Right lobe of liver (tissue), 4 donors: ENCODE results near the gene EIF2S1.

Experiments
- POLR2A ChIP-seq: fragments of 450-650 bp; IDR thresholded peaks from one replicate; pipeline ENCODE4 v1.6.1; 2017; ENCODE audit warnings: antibody characterized with exemption, mild to moderate bottlenecking
- TF ChIP-seq, protein P1 (sequence below), 4 donors: fragments of 200-600 bp in 3 of 4; fragments of 450-650 bp in 1 of 4; IDR thresholded peaks; one replicate each; pipeline versions ENCODE4 v1.5.1 to v1.8.0; 2016 to 2022; ENCODE audit warnings: antibody characterized with exemption in 4 of 4, mild to moderate bottlenecking in 2 of 4
- donor health status: DM: no; HTN: no; CAD: no.
- donor health status: DM: no; HTN: no; CAD: no.
- donor health status: DM: no; HTN: yes; CAD: no.

DNA sequence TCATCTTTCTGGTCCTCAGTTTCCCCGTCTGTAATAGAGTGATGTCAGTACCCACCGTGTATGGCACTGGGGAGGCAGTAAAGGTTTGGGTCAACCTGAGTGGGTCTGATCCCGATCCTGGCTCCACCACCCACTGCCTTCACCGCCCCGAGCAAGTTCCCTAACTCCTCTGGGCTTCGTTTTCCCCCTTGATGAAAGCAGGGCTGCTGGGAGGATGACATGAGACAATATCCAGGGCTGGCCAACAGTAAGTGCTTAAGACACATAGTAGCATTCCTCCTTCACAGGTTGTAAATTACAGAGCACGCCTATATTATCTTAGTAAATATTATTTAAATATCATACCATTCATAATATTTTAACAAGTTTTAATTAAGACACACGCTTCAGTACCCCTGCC, 51.2 kb downstream of the EIF2S1 start:
- TF ChIP-seq, protein P1, sequence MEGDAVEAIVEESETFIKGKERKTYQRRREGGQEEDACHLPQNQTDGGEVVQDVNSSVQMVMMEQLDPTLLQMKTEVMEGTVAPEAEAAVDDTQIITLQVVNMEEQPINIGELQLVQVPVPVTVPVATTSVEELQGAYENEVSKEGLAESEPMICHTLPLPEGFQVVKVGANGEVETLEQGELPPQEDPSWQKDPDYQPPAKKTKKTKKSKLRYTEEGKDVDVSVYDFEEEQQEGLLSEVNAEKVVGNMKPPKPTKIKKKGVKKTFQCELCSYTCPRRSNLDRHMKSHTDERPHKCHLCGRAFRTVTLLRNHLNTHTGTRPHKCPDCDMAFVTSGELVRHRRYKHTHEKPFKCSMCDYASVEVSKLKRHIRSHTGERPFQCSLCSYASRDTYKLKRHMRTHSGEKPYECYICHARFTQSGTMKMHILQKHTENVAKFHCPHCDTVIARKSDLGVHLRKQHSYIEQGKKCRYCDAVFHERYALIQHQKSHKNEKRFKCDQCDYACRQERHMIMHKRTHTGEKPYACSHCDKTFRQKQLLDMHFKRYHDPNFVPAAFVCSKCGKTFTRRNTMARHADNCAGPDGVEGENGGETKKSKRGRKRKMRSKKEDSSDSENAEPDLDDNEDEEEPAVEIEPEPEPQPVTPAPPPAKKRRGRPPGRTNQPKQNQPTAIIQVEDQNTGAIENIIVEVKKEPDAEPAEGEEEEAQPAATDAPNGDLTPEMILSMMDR (IDR thresholded peaks at IDR 0.05) = no peak
- no peak for TF ChIP-seq POLR2A
